Karpas-422 (cell line): Measurements from ENCODE around the gene NRL. TPM values are rescaled to one million over a fixed set of nuclear protein-coding genes. Genes with fewer than 3 reads are reported as not detected.
"Not testable (repeated sequence)": the region's sequence is repeated elsewhere in the genome, so short reads cannot be mapped to it uniquely, and the experiment has no call there.

Experiments
- DNase-seq: peaks from one replicate; pipeline ENCODE4 v3.0.0-alpha.2; 2015
- H2AFZ ChIP-seq: fragments of 200-600 bp; sonication (generic); 2 replicates; pipeline ENCODE4 v1.6.1; 2014; ENCODE audit warnings: antibody characterized with exemption, low read length, mixed read lengths
- H3K27ac ChIP-seq: fragments of 200-600 bp; sonication (generic); 2 replicates; pipeline ENCODE4 v1.5.1; 2014; ENCODE audit warnings: mild to moderate bottlenecking, low read length, moderate library complexity
- H3K27me3 ChIP-seq: fragments of 200-600 bp; sonication (generic); 2 replicates; pipeline ENCODE4 v1.6.1; 2014; ENCODE audit warnings: low read length, mixed read lengths
- H3K36me3 ChIP-seq: fragments of 200-600 bp; sonication (generic); 2 replicates; pipeline ENCODE4 v1.6.1; 2014; ENCODE audit warnings: low read length, mixed read lengths; ENCODE audit not compliant: insufficient read depth
- H3K4me1 ChIP-seq: fragments of 200-600 bp; sonication (generic); 2 replicates; pipeline ENCODE4 v1.6.1; 2014; ENCODE audit warnings: mild to moderate bottlenecking, low read length, mixed read lengths
- H3K4me2 ChIP-seq: fragments of 200-600 bp; sonication (generic); 2 replicates; pipeline ENCODE4 v1.6.1; 2014; ENCODE audit warnings: low read length, low read depth, mild to moderate bottlenecking; ENCODE audit not compliant: poor library complexity, severe bottlenecking
- H3K4me3 ChIP-seq: fragments of 200-600 bp; sonication (generic); 2 replicates; pipeline ENCODE4 v1.5.1; 2014; ENCODE audit warnings: mild to moderate bottlenecking, antibody characterized with exemption, low read length, mixed read lengths
- H3K79me2 ChIP-seq: fragments of 200-600 bp; sonication (generic); 2 replicates; pipeline ENCODE4 v1.6.1; 2014; ENCODE audit warnings: mild to moderate bottlenecking, low read length, mixed read lengths
- H3K9ac ChIP-seq: fragments of 200-600 bp; sonication (generic); 2 replicates; pipeline ENCODE4 v1.6.0; 2014; ENCODE audit warnings: low read length
- H3K9me2 ChIP-seq: fragments of 200-600 bp; sonication (generic), shearing (Covaris generic); replicated peaks from 2 replicates; pipeline ENCODE4 v1.6.0; 2014; ENCODE audit warnings: mild to moderate bottlenecking, low read length, moderate library complexity; ENCODE audit not compliant: insufficient read depth
- H3K9me3 ChIP-seq: fragments of 300-700, 200-600 bp; sonication (generic); 2 replicates; pipeline ENCODE4 v1.6.1; 2014; ENCODE audit warnings: low read length, mixed read lengths
- H4K20me1 ChIP-seq: fragments of 200-600 bp; sonication (generic); 2 replicates; pipeline ENCODE4 v1.6.1; 2014; ENCODE audit warnings: mild to moderate bottlenecking, antibody characterized with exemption, low read length, low read depth; ENCODE audit not compliant: insufficient read depth
- total RNA-seq: library from RNA; depleted of rRNA; stranded (reverse); fragments of >200 nt; shearing (Covaris generic); gene quantifications from 2 replicates; pipeline ENCODE4 v1.2.3, GENCODE V29; 2014; ENCODE audit warnings: low replicate concordance

The NRL gene
- total RNA-seq, 1 experiment from 2014 or later = 2.5 TPM

- Histone ChIP-seq H3K9ac (peak overlapping the region; percentile 96), H3K4me1 (peaks cover 46% of the 10 kb centered on the region), H3K4me3 (peak overlapping the region; percentile 79), H3K36me3 (peaks cover 10% of the 10 kb centered on the region; the same call in 1 of the 2 replicates), H3K9me3 (no peaks in the 10 kb centered on the region), H3K4me2 (peak overlapping the region; percentile 93), H4K20me1 (peaks cover 18% of the 10 kb centered on the region), H3K9me2 (no peaks in the 10 kb centered on the region), H2AFZ (peak overlapping the region; percentile 89; the same call in 1 of the 2 replicates), H3K79me2 (peaks cover 20% of the 10 kb centered on the region), H3K27me3 (no peaks in the 10 kb centered on the region), H3K27ac (peak overlapping the region; percentile 90)
- peak; percentile 89 for DNase-seq
Observed at GRCh38 chr14:24051176-24051788, 63.5 kb downstream of the NRL start.

GRCh38 chr14:24050753-24051152 lies 64.0 kb downstream of the NRL start:
- peaks cover 20% of the 10 kb centered on the region for H3K79me2 ChIP-seq
- H3K27me3 ChIP-seq, DNase-seq: not testable (repeated sequence)

GRCh38 chr14:24049002-24049401 lies 65.7 kb downstream of the NRL start:
- H3K9me3 ChIP-seq, H3K9me2 ChIP-seq, H2AFZ ChIP-seq, H3K27me3 ChIP-seq, DNase-seq, H3K36me3 ChIP-seq: not testable (repeated sequence)
- peak overlapping the region; percentile 39; the same call in 1 of the 2 replicates for H3K9ac ChIP-seq
- H4K20me1 ChIP-seq = peaks cover 18% of the 10 kb centered on the region
- peak overlapping the region; percentile 59 for H3K4me2 ChIP-seq
- peaks cover 46% of the 10 kb centered on the region for H3K4me1 ChIP-seq
- peak overlapping the region; percentile 5; the same call in 1 of the 2 replicates for H3K4me3 ChIP-seq
- H3K27ac ChIP-seq = peak overlapping the region; percentile 31
- peaks cover 20% of the 10 kb centered on the region for H3K79me2 ChIP-seq

More at GRCh38 chr14:24050753-24051152, 64.0 kb downstream of the NRL start:
- H3K9ac ChIP-seq = peak overlapping the region; percentile 96
- H3K27ac ChIP-seq = peak overlapping the region; percentile 90
- not testable (repeated sequence) for H3K36me3 ChIP-seq, H2AFZ ChIP-seq, H3K9me2 ChIP-seq, H3K9me3 ChIP-seq
- H3K4me2 ChIP-seq = peak overlapping the region; percentile 93
- H3K4me3 ChIP-seq = peak overlapping the region; percentile 79
- peaks cover 18% of the 10 kb centered on the region for H4K20me1 ChIP-seq
- H3K4me1 ChIP-seq = peaks cover 46% of the 10 kb centered on the region

GRCh38 chr14:24042746-24043145 lies 72.0 kb downstream of the NRL start:
- H3K27me3 ChIP-seq = no peaks in the 10 kb centered on the region
- H4K20me1 ChIP-seq = no peaks in the 10 kb centered on the region
- H3K4me2 ChIP-seq = no peak overlapping the region
- H3K4me3 ChIP-seq = no peak overlapping the region
- no peaks in the 10 kb centered on the region for H3K9me2 ChIP-seq
- no peaks in the 10 kb centered on the region for H3K4me1 ChIP-seq
- no peak overlapping the region for H2AFZ ChIP-seq
- H3K27ac ChIP-seq = no peak overlapping the region
- no peaks in the 10 kb centered on the region for H3K79me2 ChIP-seq
- H3K9ac ChIP-seq = no peak overlapping the region
- no peak for DNase-seq
- no peaks in the 10 kb centered on the region for H3K36me3 ChIP-seq
- no peaks in the 10 kb centered on the region for H3K9me3 ChIP-seq

- no peak overlapping the region for H3K9ac ChIP-seq
- H3K4me2 ChIP-seq = no peak overlapping the region
- H3K79me2 ChIP-seq = no peaks in the 10 kb centered on the region
- H3K4me3 ChIP-seq = no peak overlapping the region
- H3K27ac ChIP-seq = no peak overlapping the region
- H4K20me1 ChIP-seq = no peaks in the 10 kb centered on the region
- no peak overlapping the region for H2AFZ ChIP-seq
- no peaks in the 10 kb centered on the region for H3K9me2 ChIP-seq
- H3K4me1 ChIP-seq = peaks cover 19% of the 10 kb centered on the region
- no peaks in the 10 kb centered on the region for H3K36me3 ChIP-seq
- no peaks in the 10 kb centered on the region for H3K27me3 ChIP-seq
- H3K9me3 ChIP-seq = no peaks in the 10 kb centered on the region
- peak; percentile 37 for DNase-seq
Observed at GRCh38 chr14:24040692-24041091, 74.1 kb downstream of the NRL start.

- H3K4me1 ChIP-seq = peaks cover 19% of the 10 kb centered on the region
- no peak overlapping the region for H3K4me3 ChIP-seq
- H3K9me2 ChIP-seq = no peaks in the 10 kb centered on the region
- no peak overlapping the region for H3K9ac ChIP-seq
- peak; percentile 39 for DNase-seq
- no peak overlapping the region for H2AFZ ChIP-seq
- no peaks in the 10 kb centered on the region for H3K9me3 ChIP-seq
- no peaks in the 10 kb centered on the region for H3K27me3 ChIP-seq
- H4K20me1 ChIP-seq = no peaks in the 10 kb centered on the region
- no peak overlapping the region for H3K27ac ChIP-seq
- no peaks in the 10 kb centered on the region for H3K36me3 ChIP-seq
- H3K4me2 ChIP-seq = no peak overlapping the region
- no peaks in the 10 kb centered on the region for H3K79me2 ChIP-seq
Observed at GRCh38 chr14:24038686-24039085, 76.1 kb downstream of the NRL start.

- H3K4me3 ChIP-seq = no peak overlapping the region
- peaks cover 5% of the 10 kb centered on the region for H3K9me3 ChIP-seq
- H3K27me3 ChIP-seq = no peaks in the 10 kb centered on the region
- DNase-seq = no peak
- H3K4me2 ChIP-seq = peak overlapping the region; percentile 82
- H3K79me2 ChIP-seq = no peaks in the 10 kb centered on the region
- no peak overlapping the region for H3K9ac ChIP-seq
- H4K20me1 ChIP-seq = no peaks in the 10 kb centered on the region
- no peak overlapping the region for H3K27ac ChIP-seq
- peaks cover 4% of the 10 kb centered on the region; the same call in 1 of the 2 replicates for H3K36me3 ChIP-seq
- peaks cover 19% of the 10 kb centered on the region for H3K4me1 ChIP-seq
- no peaks in the 10 kb centered on the region for H3K9me2 ChIP-seq
- H2AFZ ChIP-seq = 0 out of 2 replicates have a peak overlapping the region, but pooled peaks have one; percentile 15
Observed at GRCh38 chr14:24037658-24038037, 77.1 kb downstream of the NRL start.

- Histone ChIP-seq H3K9ac (peak overlapping the region; percentile 75), H3K4me2 (peak overlapping the region; percentile 82), H3K4me1 (peaks cover 19% of the 10 kb centered on the region), H3K4me3 (peak overlapping the region; percentile 69), H2AFZ (peak overlapping the region; percentile 55)
- not testable (repeated sequence) for H3K9me3 ChIP-seq, H3K9me2 ChIP-seq, H3K79me2 ChIP-seq, H3K27ac ChIP-seq, H3K27me3 ChIP-seq, H4K20me1 ChIP-seq, H3K36me3 ChIP-seq
- peak; percentile 45 for DNase-seq
Observed at GRCh38 chr14:24036963-24037657, 77.6 kb downstream of the NRL start.
